GM12864 (cell line): ENCODE results near the gene SP9.
A peak's percentile ranks its signal among the peaks of the same experiment; 100 is the strongest.

Experiments
- DNase-seq: peaks from one replicate; pipeline ENCODE4 v3.0.0-alpha.2; 2011; ENCODE audit warnings: low read depth
- H3K4me3 ChIP-seq: 2 replicates; pipeline ENCODE4 v1.5.1; 2011; ENCODE audit warnings: mild to moderate bottlenecking, low read depth, low read length, control low read depth
- TF ChIP-seq, protein P1 (sequence below): IDR thresholded peaks from 2 replicates; pipeline ENCODE4 v1.5.1; 2011; ENCODE audit warnings: low read depth, mild to moderate bottlenecking, moderate library complexity, low read length, control low read depth, inconsistent platforms; ENCODE audit errors: missing control alignments

Gene SP9

GRCh38 chr2:174342686-174343342 is 8.1 kb downstream of the SP9 start:
- no peak for DNase-seq
- H3K4me3 ChIP-seq, result peak overlapping the region; percentile 9; the same call in 1 of the 2 replicates
- TF ChIP-seq, protein P1, sequence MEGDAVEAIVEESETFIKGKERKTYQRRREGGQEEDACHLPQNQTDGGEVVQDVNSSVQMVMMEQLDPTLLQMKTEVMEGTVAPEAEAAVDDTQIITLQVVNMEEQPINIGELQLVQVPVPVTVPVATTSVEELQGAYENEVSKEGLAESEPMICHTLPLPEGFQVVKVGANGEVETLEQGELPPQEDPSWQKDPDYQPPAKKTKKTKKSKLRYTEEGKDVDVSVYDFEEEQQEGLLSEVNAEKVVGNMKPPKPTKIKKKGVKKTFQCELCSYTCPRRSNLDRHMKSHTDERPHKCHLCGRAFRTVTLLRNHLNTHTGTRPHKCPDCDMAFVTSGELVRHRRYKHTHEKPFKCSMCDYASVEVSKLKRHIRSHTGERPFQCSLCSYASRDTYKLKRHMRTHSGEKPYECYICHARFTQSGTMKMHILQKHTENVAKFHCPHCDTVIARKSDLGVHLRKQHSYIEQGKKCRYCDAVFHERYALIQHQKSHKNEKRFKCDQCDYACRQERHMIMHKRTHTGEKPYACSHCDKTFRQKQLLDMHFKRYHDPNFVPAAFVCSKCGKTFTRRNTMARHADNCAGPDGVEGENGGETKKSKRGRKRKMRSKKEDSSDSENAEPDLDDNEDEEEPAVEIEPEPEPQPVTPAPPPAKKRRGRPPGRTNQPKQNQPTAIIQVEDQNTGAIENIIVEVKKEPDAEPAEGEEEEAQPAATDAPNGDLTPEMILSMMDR, result no peak

DNA sequence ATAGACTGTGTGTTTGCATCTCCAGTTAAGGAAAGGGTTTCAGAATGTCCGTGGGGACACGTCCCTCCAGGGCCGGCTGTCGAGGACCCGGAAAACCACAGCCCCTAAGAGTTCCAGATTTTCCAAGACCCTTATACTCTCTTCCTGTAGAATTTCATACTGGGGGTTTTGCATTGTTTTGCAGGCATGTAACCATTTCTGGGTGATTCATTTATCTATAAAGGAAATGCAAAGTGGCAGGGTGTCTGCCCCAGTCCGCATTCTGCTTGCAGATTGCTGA is 8.5 kb downstream of the SP9 start:
- TF ChIP-seq, protein P1, result no peak
- H3K4me3 ChIP-seq, result no peak overlapping the region
- no peak for DNase-seq

GRCh38 chr2:174343623-174344455 is 9.1 kb downstream of the SP9 start:
- H3K4me3 ChIP-seq, result no peak overlapping the region
- no peak for DNase-seq
- TF ChIP-seq, protein P1, result no peak

- H3K4me3 ChIP-seq, result no peak overlapping the region
- TF ChIP-seq, protein P1, result no peak
- DNase-seq, result no peak
Measured at GRCh38 chr2:174344716-174345461, 10.1 kb downstream of the SP9 start.

DNA sequence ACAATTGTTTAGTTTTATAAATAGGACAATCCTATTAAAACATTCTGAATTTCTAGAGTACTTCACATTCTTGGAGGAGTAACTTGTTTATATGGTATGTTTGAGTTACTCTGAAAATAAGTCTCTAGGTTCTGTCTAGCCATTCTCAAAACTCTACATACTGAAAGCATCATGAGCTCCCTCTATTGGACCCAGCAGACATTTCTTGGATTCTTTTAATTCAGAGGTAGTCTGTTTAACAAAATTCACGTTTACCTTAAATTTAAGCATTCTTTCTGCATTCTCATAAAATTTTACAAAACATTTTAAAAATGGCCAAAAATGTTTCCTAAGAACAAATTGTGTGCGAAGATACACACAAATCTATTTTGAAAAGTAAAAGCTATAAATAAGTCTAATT is 15.3 kb downstream of the SP9 start:
- DNase-seq, result no peak
- TF ChIP-seq, protein P1, result peak; percentile 15
- no peak overlapping the region for H3K4me3 ChIP-seq

- TF ChIP-seq, protein P1, result no peak
- DNase-seq, result no peak
Measured at GRCh38 chr2:174350593-174351181, 15.9 kb downstream of the SP9 start.

More at GRCh38 chr2:174350593-174351181, 15.9 kb downstream of the SP9 start:
- no peak overlapping the region for H3K4me3 ChIP-seq
